H1 (cell line): ENCODE data around the gene LY9. TPM values are rescaled to one million over a fixed set of nuclear protein-coding genes. Genes with fewer than 3 reads are reported as not detected.

Source experiments
- CTCF ChIA-PET: fragments of 300-600 bp; sonication (Branson Sonifier 250); formaldehyde crosslinking; loops from one replicate; lab custom pipeline; 2021; ENCODE audit not compliant: partially characterized antibody; lab: Charles Lee
- POLR2A ChIA-PET: fragments of 300-600 bp; sonication (Branson Sonifier 250); formaldehyde crosslinking; loops from one replicate; lab custom pipeline; 2021; ENCODE audit warnings: inconsistent platforms; ENCODE audit not compliant: partially characterized antibody; lab: Charles Lee
- DNase-seq, 2 experiments: peaks; one replicate each; pipeline versions ENCODE4 v3.0.0 to v3.0.0-alpha.2; 2010 to 2022; ENCODE audit warnings: low spot score in 2 of 2, low read depth in 1 of 2, mixed read lengths in 1 of 2
- FAIRE-seq: peaks from 2 replicates; lab custom pipeline; 2011; peaks lifted over from hg19 to GRCh38; lab: Jason Lieb, UNC
- H2AFZ ChIP-seq: 2 replicates; pipeline ENCODE4 v1.8.1; 2012; ENCODE audit warnings: low read length, inconsistent platforms
- H2AK5ac ChIP-seq: 2 replicates; pipeline ENCODE4 v1.6.1; 2013; ENCODE audit warnings: low read depth, low read length
- H2BK120ac ChIP-seq: replicated peaks from 2 replicates; pipeline ENCODE3; 2013; ENCODE audit warnings: low read depth, low read length, inconsistent platforms
- H2BK12ac ChIP-seq: 2 replicates; pipeline ENCODE4 v1.6.1; 2013; ENCODE audit warnings: low read depth, low read length
- H2BK15ac ChIP-seq: 2 replicates; pipeline ENCODE4 v1.6.1; 2013; ENCODE audit warnings: low read length
- H2BK20ac ChIP-seq: 2 replicates; pipeline ENCODE4 v1.6.1; 2013; ENCODE audit warnings: low read length
- H2BK5ac ChIP-seq: 2 replicates; pipeline ENCODE4 v1.6.1; 2013; ENCODE audit warnings: low read depth, low read length
- H3K14ac ChIP-seq: 2 replicates; pipeline ENCODE4 v1.6.1; 2013; ENCODE audit warnings: inconsistent platforms; ENCODE audit not compliant: insufficient read length
- H3K18ac ChIP-seq: 2 replicates; pipeline ENCODE4 v1.6.1; 2013; ENCODE audit warnings: low read length; ENCODE audit errors: extremely low read depth
- H3K23ac ChIP-seq: 2 replicates; pipeline ENCODE4 v1.6.1; 2013; ENCODE audit warnings: inconsistent platforms; ENCODE audit not compliant: insufficient read length
- H3K23me2 ChIP-seq: 2 replicates; pipeline ENCODE4 v1.6.1; 2013; ENCODE audit warnings: low read depth, low read length
- H3K27ac ChIP-seq: 2 replicates; pipeline ENCODE4 v1.6.1; 2011; ENCODE audit warnings: low read depth, low read length, inconsistent platforms
- H3K27me3 ChIP-seq, 4 experiments: replicated peaks in 1 of 4; 1 replicate in 1 of 4; 2 replicates in 3 of 4; pipeline versions ENCODE4 v1.6.1 to v1.8.1; 2011 to 2013; ENCODE audit warnings: low read length in 3 of 4, mild to moderate bottlenecking in 3 of 4, inconsistent platforms in 2 of 4, mixed read lengths in 2 of 4, moderate library complexity in 1 of 4; ENCODE audit not compliant: control insufficient read depth in 3 of 4, insufficient read depth in 3 of 4; ENCODE audit errors: extremely low read depth in 1 of 4
- H3K36me3 ChIP-seq, 4 experiments: 2 replicates each; pipeline versions ENCODE4 v1.6.1 to v1.8.1; 2011 to 2013; ENCODE audit warnings: mild to moderate bottlenecking in 4 of 4, low read length in 3 of 4, moderate library complexity in 2 of 4, control low read depth in 1 of 4, inconsistent platforms in 1 of 4; ENCODE audit not compliant: insufficient read depth in 4 of 4, control insufficient read depth in 2 of 4
- H3K4ac ChIP-seq: replicated peaks from 2 replicates; pipeline ENCODE3; 2013; ENCODE audit warnings: low read length, low read depth, mixed read lengths, inconsistent platforms; ENCODE audit not compliant: insufficient read length
- H3K4me1 ChIP-seq, 4 experiments: replicated peaks in 1 of 4; 1 replicate in 1 of 4; 2 replicates in 3 of 4; pipeline versions ENCODE4 v1.6.1 to v1.8.1; 2011 to 2013; ENCODE audit warnings: low read length in 3 of 4, inconsistent platforms in 2 of 4, mixed read lengths in 1 of 4; ENCODE audit not compliant: insufficient read depth in 4 of 4, control insufficient read depth in 3 of 4
- H3K4me2 ChIP-seq, 2 experiments: 2 replicates each; pipeline versions ENCODE4 v1.6.1 to v1.8.1; 2011 to 2013; ENCODE audit warnings: low read depth in 2 of 2, low read length in 2 of 2, control low read depth in 1 of 2, inconsistent platforms in 1 of 2, mild to moderate bottlenecking in 1 of 2; ENCODE audit not compliant: insufficient read depth in 1 of 2
- H3K4me3 ChIP-seq, 4 experiments: fragments of 200-600, 300-600 bp in 1 of 4; sonication (generic), shearing (Covaris generic), sonication (Bioruptor Twin) in 1 of 4; 2 replicates each; pipeline versions ENCODE4 v1.5.1 to v1.8.1; 2011 to 2016; ENCODE audit warnings: low read length in 4 of 4, low read depth in 3 of 4, control low read depth in 2 of 4, inconsistent platforms in 2 of 4, mild to moderate bottlenecking in 2 of 4, mixed read lengths in 1 of 4, moderate library complexity in 1 of 4; ENCODE audit not compliant: insufficient read depth in 2 of 4; ENCODE audit errors: extremely low read depth in 1 of 4
- H3K56ac ChIP-seq: replicated peaks from 2 replicates; pipeline ENCODE3; 2013; ENCODE audit warnings: low read depth, mild to moderate bottlenecking, mixed read lengths, low read length, inconsistent platforms; ENCODE audit not compliant: insufficient read length
- H3K79me1 ChIP-seq: 2 replicates; pipeline ENCODE4 v1.6.1; 2013; ENCODE audit warnings: low read depth, low read length, control low read depth
- H3K79me2 ChIP-seq, 2 experiments: 2 replicates each; pipeline versions ENCODE4 v1.6.1 to v1.8.1; 2012 to 2013; ENCODE audit warnings: low read length in 2 of 2, mild to moderate bottlenecking in 2 of 2, inconsistent platforms in 1 of 2; ENCODE audit not compliant: insufficient read depth in 2 of 2, control insufficient read depth in 1 of 2
- H3K9ac ChIP-seq, 4 experiments: replicated peaks in 1 of 4; 1 replicate in 1 of 4; 2 replicates in 3 of 4; pipeline versions ENCODE4 v1.6.1 to v1.8.1; 2011 to 2013; ENCODE audit warnings: low read depth in 3 of 4, low read length in 3 of 4, control low read depth in 2 of 4, mild to moderate bottlenecking in 2 of 4, moderate library complexity in 2 of 4, inconsistent platforms in 1 of 4; ENCODE audit errors: extremely low read depth in 1 of 4
- H3K9me3 ChIP-seq, 2 experiments: 2 replicates each; pipeline versions ENCODE4 v1.6.1 to v1.8.1; 2012 to 2013; ENCODE audit warnings: mild to moderate bottlenecking in 2 of 2, moderate library complexity in 2 of 2, control low read depth in 1 of 2, inconsistent platforms in 1 of 2, low read depth in 1 of 2, low read length in 1 of 2, mixed read lengths in 1 of 2; ENCODE audit not compliant: insufficient read depth in 2 of 2
- H4K20me1 ChIP-seq, 2 experiments: replicated peaks in 1 of 2; 2 replicates each; pipeline versions ENCODE3 to v1.8.1; 2011 to 2013; ENCODE audit warnings: inconsistent platforms in 2 of 2, low read length in 2 of 2, mild to moderate bottlenecking in 1 of 2; ENCODE audit not compliant: insufficient read depth in 2 of 2, control insufficient read depth in 1 of 2
- H4K5ac ChIP-seq: 2 replicates; pipeline ENCODE4 v1.6.1; 2013; ENCODE audit warnings: low read length, low read depth, mixed read lengths, inconsistent platforms; ENCODE audit not compliant: insufficient read length
- H4K8ac ChIP-seq: 2 replicates; pipeline ENCODE4 v1.8.0; 2013; ENCODE audit warnings: mild to moderate bottlenecking, moderate library complexity, low read length, inconsistent platforms; ENCODE audit not compliant: insufficient read depth; ENCODE audit errors: extremely low read depth
- H4K91ac ChIP-seq: replicated peaks from 2 replicates; pipeline ENCODE3; 2013; ENCODE audit warnings: low read length, mixed read lengths, inconsistent platforms; ENCODE audit not compliant: insufficient read length
- MAFK ChIP-seq: IDR thresholded peaks from 2 replicates; pipeline ENCODE4 v1.6.1; 2012; ENCODE audit warnings: low read depth, mild to moderate bottlenecking, improper control_type of control experiment, low read length
- WGBS, 2 experiments: shearing (Covaris generic) in 1 of 2; methylation state at CpG; one replicate each; pipeline versions ENCODE4 v1.1.6 to v1.1.7; 2013 to 2015; ENCODE audit warnings: low lambda C conversion rate in 2 of 2, mixed read lengths in 2 of 2, inconsistent platforms in 1 of 2, low coverage in 1 of 2, missing lambda C conversion rate in 1 of 2; ENCODE audit not compliant: insufficient replicate concordance in 2 of 2, insufficient coverage in 1 of 2, insufficient read length in 1 of 2; ENCODE audit errors: extremely low coverage in 1 of 2, missing lambda C conversion rate in 1 of 2; 5-methylcytosine and 5-hydroxymethylcytosine counted together
- polyA plus RNA-seq, 7 experiments: library from polyadenylated mRNA; depleted of rRNA in 3 of 7; stranded (reverse) in 5 of 7; unstranded in 2 of 7; fragments of >200 nt in 5 of 7; fragments of 200-250 nt in 2 of 7; gene quantifications; 1 replicate in 5 of 7; 2 replicates in 1 of 7; 4 replicates in 1 of 7; pipeline versions ENCODE4 v1.2.1 to v1.2.3, GENCODE V29; 2011 to 2013; ENCODE audit warnings: missing spikeins in 2 of 7, mixed read lengths in 2 of 7
- total RNA-seq: library from RNA; stranded (reverse); fragmentation: NEBNext Ultra II Directional; extraction: Animal tissue kit (Norgen Biotek cat#: 25700); gene quantifications from 2 replicates; pipeline ENCODE4 v1.2.1, GENCODE V29; 2021

The LY9 gene
- total and polyA plus RNA-seq, 2 of the 8 experiments (the other 6 are each of a cell fraction or from before 2014, with no cell fraction given), result not detected

DNA sequence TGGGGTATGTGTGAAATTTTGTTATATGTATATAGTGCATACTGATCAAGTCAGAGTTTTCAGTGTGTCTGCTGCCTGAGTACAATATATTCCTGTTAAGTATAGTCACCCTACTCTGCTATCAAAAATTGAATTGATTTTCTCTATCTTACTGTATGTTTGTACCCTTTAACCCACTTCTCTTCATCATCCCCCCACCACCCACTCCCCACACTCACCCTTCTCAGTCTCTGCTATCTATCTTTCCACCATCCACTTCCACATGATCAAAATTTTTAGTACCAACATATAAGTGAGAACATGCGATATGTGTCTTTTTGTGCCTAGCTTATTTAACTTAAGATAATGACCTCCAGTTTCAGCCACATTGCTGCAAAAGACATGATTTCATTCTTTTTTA is 4.2 kb downstream of the LY9 start:
- no peaks in the 10 kb centered on the region for H4K20me1 ChIP-seq
- ChIA-PET CTCF (interaction anchor here (0.7 to 1.2 kb wide), 5 partner anchors 24 to 125 kb away, joined by 3 read pairs; no protein-coding TSS in a partner anchor), POLR2A (no interaction called here)
- H4K91ac ChIP-seq, result no peak overlapping the region
- H2AFZ ChIP-seq, result no peak overlapping the region
- no peak overlapping the region for H4K5ac ChIP-seq
- DNase-seq, result no peak
- H3K14ac ChIP-seq, result no peak overlapping the region
- no peak overlapping the region for H3K27ac ChIP-seq
- no peak overlapping the region for H2AK5ac ChIP-seq
- H3K79me1 ChIP-seq, result no peaks in the 10 kb centered on the region
- no peak overlapping the region for H3K4me3 ChIP-seq
- no peaks in the 10 kb centered on the region for H3K36me3 ChIP-seq
- no peak overlapping the region for H3K18ac ChIP-seq
- no peak for TF ChIP-seq MAFK
- TF ChIP-seq, all 59 proteins: peak for 0
- Histone ChIP-seq H3K79me2 (no peaks in the 10 kb centered on the region), H3K4me1 (no peaks in the 10 kb centered on the region), H3K4ac (no peak overlapping the region), H3K4me2 (no peak overlapping the region), H4K8ac (no peak overlapping the region), H3K27me3 (no peaks in the 10 kb centered on the region), H3K9me3 (no peaks in the 10 kb centered on the region), H2BK15ac (no peak overlapping the region), H3K23ac (no peak overlapping the region), H3K9ac (no peak overlapping the region), H2BK20ac (no peak overlapping the region), H2BK5ac (no peak overlapping the region), H2BK12ac (no peak overlapping the region), H2BK120ac (no peak overlapping the region), H3K23me2 (no peaks in the 10 kb centered on the region), H3K56ac (no peak overlapping the region)
- no peak for FAIRE-seq
- WGBS, 2 experiments, result 88% methylated on average over 1 of the region's 1 CpG; no CpG with 5 or more reads in 1 of the 2 experiments
